GM18907 (cell line): ENCODE data around the gene MPRIP.
"Not testable (repeated sequence)": the region's sequence is repeated elsewhere in the genome, so short reads cannot be mapped to it uniquely, and the experiment has no call there.

Source experiments
- ATAC-seq: cut with Tn5 transposase; IDR thresholded peaks from one replicate; pipeline ENCODE4 v1.9.1; 2021; ENCODE audit warnings: mild to moderate bottlenecking, moderate library complexity; ENCODE audit not compliant: unreplicated experiment

Gene MPRIP

GRCh38 chr17:17157041-17157440 is 114.8 kb downstream of the MPRIP start:
- no peak for ATAC-seq

DNA sequence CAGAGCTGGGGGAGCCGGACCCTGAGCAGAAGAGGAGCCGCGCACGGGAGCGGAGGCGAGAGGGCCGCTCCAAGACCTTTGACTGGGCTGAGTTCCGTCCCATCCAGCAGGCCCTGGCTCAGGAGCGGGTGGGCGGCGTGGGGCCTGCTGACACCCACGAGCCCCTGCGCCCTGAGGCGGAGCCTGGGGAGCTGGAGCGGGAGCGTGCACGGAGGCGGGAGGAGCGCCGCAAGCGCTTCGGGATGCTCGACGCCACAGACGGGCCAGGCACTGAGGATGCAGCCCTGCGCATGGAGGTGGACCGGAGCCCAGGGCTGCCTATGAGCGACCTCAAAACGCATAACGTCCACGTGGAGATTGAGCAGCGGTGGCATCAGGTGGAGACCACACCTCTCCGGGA is 116.2 kb downstream of the MPRIP start:
- ATAC-seq, result not testable (repeated sequence)

DNA sequence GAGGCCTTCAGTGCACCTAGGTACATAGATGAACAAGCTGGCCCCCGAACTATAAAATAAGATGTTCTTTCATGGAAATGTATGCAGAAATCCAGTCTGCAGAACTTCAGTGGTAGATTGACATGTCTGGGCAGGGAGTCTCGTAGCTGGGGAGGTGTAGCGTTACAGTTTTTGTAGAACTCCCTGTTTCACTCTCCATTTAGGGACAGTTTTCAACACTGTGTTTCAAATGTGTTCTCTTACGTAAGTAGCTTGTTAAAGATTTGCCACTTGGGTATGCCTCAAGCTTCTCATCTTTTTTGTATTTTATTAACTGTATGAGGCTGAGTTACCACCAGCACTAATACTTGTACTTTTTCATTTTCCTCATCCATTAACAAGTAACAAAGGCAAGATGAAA is 117.3 kb downstream of the MPRIP start:
- no peak for ATAC-seq

GRCh38 chr17:17161121-17161520 is 118.9 kb downstream of the MPRIP start:
- ATAC-seq, result no peak

GRCh38 chr17:17161759-17162158 is 119.5 kb downstream of the MPRIP start:
- no peak for ATAC-seq

- no peak for ATAC-seq
These were observed 121.9 kb downstream of the MPRIP start for GRCh38 chr17:17164156-17164555.

GRCh38 chr17:17164676-17165075 is 122.4 kb downstream of the MPRIP start:
- no peak for ATAC-seq

DNA sequence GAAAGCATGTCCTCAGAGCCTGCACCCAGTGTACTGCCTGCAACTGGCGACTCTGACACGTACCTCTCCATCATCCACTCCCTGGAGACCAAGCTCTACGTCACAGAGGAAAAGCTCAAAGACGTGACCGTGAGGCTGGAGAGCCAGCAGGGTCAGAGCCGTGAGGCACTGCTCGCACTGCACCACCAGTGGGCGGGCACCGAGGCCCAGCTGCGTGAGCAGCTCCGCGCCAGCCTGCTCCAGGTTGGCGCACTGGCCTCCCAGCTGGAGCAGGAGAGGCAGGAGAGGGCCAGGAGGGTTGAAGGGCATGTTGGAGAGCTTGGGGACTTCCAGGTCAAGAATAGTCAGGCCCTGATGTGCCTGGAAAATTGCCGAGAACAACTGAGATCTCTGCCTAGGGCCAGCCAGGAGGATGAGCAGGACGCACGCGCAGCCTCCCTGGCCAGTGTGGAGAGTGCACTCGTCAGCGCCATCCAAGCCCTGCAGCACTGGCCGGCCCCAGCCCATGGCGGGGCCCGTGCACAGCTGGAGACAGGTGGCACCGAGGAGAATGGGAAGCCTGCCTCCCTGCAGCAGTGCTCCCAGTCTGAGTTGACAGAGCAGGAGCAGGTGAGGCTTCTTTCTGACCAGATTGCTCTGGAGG is 123.5 kb downstream of the MPRIP start:
- ATAC-seq, result no peak

DNA sequence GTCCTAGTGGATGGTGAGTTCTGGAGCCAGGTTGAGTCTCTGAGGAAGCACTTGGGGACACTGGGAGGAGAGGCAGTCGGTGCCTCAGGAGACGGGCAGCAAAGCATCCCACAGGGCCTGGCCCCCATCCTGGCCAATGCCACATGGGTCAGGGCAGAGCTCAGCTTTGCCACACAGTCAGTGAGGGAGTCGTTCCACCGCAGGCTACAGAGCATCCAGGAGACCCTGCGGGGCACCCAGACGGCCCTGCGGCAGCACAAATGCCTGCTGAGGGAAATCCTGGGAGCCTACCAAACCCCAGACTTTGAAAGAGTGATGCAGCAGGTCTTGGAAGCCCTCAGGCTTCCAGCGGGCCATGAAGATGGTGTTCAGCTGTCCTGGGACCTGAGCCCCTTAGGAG is 124.2 kb downstream of the MPRIP start:
- ATAC-seq, result no peak

DNA sequence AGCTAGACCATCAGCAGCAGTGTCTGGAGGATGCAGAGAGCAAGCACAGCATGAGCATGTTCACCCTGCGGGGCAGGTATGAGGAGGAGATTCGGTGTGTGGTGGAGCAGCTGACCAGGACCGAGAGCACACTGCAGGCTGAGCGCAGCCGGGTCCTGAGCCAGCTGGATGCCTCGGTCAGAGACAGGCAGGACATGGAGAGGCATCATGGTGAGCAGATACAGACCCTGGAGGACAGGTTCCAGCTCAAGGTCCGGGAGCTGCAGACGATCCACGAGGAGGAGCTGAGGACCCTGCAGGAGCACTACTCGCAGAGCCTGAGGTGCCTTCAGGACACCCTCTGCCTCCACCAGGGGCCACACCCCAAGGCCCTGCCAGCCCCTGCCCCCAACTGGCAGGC is 125.1 kb downstream of the MPRIP start:
- no peak for ATAC-seq

GRCh38 chr17:17167986-17168385 is 125.7 kb downstream of the MPRIP start:
- no peak for ATAC-seq

- no peak for ATAC-seq
These were observed 126.1 kb downstream of the MPRIP start for GRCh38 chr17:17168401-17168800.

DNA sequence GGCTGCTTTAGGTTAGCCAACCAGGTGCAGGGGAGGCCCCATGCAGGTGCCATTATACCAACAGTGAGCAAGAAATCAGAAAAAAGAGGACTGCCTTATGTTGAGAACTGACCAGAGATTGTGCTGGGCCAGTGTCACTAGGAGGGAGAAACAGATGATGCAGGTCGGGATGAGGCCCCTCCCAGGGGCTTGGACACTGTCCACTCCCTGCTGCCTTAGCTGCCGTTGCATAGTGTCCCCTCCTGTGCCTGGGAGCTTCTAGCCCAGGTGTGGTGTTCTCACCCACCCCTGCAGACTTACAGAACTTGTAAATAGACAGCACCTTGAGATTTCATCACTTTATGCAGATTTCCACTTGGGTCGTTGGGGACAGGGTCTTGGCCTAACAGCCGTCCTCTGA is 127.1 kb downstream of the MPRIP start:
- no peak for ATAC-seq

GRCh38 chr17:17170346-17170985 is 128.2 kb downstream of the MPRIP start:
- no peak for ATAC-seq

- ATAC-seq, result no peak
These were observed 128.9 kb downstream of the MPRIP start for GRCh38 chr17:17171186-17171585.

DNA sequence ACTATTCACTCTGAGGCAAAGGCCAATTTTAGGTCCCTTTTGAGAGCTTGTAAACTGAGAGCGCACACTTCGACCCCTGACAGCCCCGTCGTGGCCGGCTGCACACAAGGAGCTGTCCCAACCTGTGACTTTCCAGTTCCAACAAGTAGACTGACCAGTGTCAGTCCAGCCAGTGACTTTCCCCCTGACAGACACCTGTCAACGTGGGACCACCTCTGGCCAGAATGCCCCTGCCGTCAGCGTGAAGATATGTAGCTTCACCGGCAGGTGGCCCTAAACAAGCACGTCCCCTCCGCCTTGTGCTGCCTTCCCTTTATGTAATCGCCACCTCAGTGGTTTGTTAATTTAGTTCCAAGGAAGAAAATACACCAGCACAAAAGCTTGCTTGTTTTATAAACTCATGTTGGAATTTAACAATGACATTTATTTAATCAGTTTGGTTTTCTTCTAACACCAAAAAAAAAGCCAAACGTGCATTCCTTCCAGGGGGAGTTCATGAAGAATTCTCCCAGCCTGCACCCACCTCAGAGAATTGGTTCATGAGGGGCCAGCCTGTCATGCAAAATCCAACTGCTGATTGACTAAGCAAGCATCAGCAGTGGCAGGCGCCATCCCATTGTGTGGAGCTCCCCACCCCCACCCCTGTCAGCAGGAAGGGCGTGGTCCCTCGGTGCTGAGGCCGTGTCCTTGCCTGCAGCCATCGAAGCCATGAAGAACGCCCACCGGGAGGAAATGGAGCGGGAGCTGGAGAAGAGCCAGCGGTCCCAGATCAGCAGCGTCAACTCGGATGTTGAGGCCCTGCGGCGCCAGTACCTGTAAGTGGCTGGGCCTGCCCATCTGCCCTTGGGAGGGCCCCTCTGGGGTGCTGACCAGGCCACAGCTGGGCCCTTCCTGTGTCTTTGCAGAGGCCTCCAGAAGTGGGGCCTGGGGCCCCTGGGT is 130.0 kb downstream of the MPRIP start:
- no peak for ATAC-seq

DNA sequence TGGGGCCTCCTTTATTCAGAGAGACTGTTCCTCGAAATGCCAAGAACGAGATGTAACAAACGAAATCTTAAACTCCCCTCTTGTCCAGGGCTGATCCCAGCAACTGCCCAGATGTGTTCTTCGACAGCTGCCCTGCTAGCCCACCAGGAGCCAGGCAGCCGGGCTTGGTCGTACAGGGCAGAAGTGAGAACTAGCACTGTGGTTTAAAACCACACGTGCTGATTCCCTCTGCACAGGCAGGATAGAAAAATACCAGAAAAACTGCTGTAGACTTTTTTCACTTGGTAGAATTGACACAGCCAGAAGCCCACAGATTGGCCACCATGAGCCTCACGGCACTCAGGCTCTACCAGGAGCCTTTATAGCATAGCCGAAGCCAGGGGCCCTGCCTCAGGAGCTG is 130.7 kb downstream of the MPRIP start:
- no peak for ATAC-seq

DNA sequence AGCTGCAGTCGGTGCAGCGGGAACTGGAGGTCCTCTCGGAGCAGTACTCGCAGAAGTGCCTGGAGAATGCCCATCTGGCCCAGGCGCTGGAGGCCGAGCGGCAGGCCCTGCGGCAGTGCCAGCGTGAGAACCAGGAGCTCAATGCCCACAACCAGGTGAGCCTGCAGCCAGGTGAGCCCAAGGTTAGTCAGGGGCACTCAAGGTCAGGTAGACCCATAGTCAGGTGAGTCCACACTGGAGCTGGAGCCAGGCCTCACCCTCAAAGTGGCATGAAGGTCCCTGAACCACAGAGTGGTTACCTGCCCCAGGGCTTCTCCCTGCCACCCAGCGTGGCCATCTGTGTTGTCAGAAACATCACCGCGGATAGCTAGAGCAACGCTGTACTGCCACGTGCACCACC is 131.7 kb downstream of the MPRIP start:
- no peak for ATAC-seq

DNA sequence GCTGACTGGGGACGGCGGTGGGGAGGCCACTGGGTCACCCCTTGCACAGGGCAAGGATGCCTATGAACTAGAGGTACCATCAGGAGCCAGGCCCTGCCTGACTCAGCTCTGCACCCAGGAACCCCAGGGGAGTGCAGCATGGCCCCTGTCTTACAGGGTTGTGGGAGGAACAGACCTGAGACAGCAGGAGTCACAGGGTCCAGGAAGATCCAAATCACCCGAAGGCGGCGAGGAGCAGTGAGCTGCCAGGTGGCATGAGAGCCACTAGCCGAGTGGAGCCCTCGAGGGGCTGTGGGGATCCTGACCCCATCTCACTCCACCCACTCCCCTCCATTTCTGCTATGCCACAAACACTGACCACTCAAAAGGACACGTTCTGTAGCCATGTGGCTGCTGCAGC is 133.1 kb downstream of the MPRIP start:
- ATAC-seq, result no peak

DNA sequence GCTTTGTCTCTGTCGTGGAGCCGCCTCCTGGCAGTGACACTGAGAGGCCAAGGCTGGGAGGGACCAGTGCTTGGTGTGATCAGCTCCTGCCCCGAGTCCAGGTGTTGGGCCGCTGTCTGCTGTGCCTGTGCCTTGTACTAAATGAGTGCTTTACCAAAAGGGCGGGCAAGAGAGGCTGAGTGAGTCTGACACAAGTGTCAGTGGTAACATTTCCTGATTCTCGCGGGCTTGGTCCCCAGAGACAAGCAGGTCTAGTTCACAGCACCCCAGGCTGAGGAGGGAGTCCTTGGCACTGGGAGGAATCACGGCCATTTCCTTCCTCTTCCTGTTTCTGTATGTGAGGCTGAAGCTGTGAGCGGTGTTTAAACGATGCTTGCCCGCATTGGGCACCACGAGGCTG is 133.7 kb downstream of the MPRIP start:
- ATAC-seq, result no peak

DNA sequence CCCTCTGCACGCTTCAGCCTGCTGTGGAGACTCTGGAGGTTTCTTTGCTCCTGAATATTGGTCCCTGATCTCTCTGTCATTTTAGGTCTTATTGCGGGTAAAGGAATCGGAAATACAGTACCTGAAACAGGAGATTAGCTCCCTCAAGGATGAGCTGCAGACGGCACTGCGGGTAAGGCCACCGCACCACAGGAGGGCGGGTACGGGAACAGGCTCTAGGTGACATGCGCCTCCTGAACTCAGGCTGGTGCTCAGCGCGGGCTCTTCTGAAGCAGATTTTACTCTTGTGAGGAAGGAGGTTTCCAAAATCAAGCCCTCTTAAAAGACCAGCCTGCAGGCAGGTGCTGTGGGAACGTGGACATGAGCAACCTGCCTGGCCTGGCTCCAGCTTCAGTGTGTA is 134.1 kb downstream of the MPRIP start:
- no peak for ATAC-seq

DNA sequence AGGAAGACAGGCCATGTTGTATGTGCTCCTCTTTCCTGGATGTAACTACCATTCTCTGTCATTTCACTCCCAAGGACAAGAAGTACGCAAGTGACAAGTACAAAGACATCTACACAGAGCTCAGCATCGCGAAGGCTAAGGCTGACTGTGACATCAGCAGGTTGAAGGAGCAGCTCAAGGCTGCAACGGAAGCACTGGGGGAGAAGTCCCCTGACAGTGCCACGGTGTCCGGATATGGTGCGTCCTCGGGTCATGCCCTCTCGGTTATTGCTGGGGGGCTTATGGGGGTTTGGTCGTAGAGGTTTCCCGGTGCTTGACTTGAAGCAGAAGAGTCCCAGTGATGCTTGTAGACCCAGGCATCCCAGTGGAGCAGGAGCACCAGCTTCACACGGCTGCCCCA is 134.9 kb downstream of the MPRIP start:
- ATAC-seq, result no peak
